IMR-90 (cell line): ENCODE measurements around the gene KRTAP1-5. TPM values are rescaled to one million over a fixed set of nuclear protein-coding genes. Genes with fewer than 3 reads are reported as not detected.

Source experiments
- ATAC-seq: fragments of 200-7000 bp; cut with Tn5 transposase; 2 replicates; pipeline ENCODE4 v1.9.1; 2020; ENCODE audit warnings: low read depth, mild to moderate bottlenecking, moderate library complexity
- BruUV-seq: library from RNA; stranded (reverse); fragments of 400-500 nt; replicated peaks from 2 replicates; lab custom pipeline; 2021; lab: Mats Ljungman, UMichigan
- CTCF ChIA-PET: fragments of 300-600 bp; formaldehyde crosslinking; extraction: SDS; loops from one replicate; lab custom pipeline; 2021; ENCODE audit warnings: antibody characterized with exemption; lab: Yijun Ruan, JAX
- POLR2A ChIA-PET: fragments of 300-600 bp; sonication (Branson Sonifier 250); formaldehyde crosslinking; loops from one replicate; lab custom pipeline; 2022; ENCODE audit warnings: antibody characterized with exemption; ENCODE audit not compliant: unreplicated experiment; lab: Charles Lee
- DNase-seq: peaks from one replicate; pipeline ENCODE4 v3.0.0; 2013
- H2AFZ ChIP-seq: replicated peaks from 2 replicates; pipeline ENCODE3; 2013; ENCODE audit warnings: low read length, mild to moderate bottlenecking; ENCODE audit not compliant: poor library complexity
- H2AK5ac ChIP-seq: 2 replicates; pipeline ENCODE4 v1.6.1; 2013; ENCODE audit warnings: low read depth, low read length, inconsistent platforms
- H2AK9ac ChIP-seq: replicated peaks from 2 replicates; pipeline ENCODE3; 2013; ENCODE audit warnings: mild to moderate bottlenecking, low read depth, low read length, moderate library complexity; ENCODE audit not compliant: poor library complexity
- H2BK120ac ChIP-seq: 2 replicates; pipeline ENCODE4 v1.6.1; 2013; ENCODE audit warnings: low read depth, low read length, inconsistent platforms
- H2BK15ac ChIP-seq: 3 replicates; pipeline ENCODE4 v1.6.1; 2013; ENCODE audit warnings: low read depth, low read length, inconsistent platforms
- H2BK20ac ChIP-seq: 2 replicates; pipeline ENCODE4 v1.6.1; 2013; ENCODE audit warnings: low read depth, mild to moderate bottlenecking, inconsistent platforms, low read length, moderate library complexity
- H2BK5ac ChIP-seq: 2 replicates; pipeline ENCODE4 v1.6.1; 2013; ENCODE audit warnings: mild to moderate bottlenecking, low read depth, low read length, inconsistent platforms; ENCODE audit not compliant: poor library complexity, severe bottlenecking
- H3K14ac ChIP-seq: replicated peaks from 2 replicates; pipeline ENCODE4 v1.6.1; 2013; ENCODE audit warnings: low read depth, low read length, inconsistent platforms
- H3K18ac ChIP-seq: 2 replicates; pipeline ENCODE4 v1.6.1; 2013; ENCODE audit warnings: low read depth, low read length, control low read depth
- H3K23ac ChIP-seq: 2 replicates; pipeline ENCODE4 v1.6.1; 2013; ENCODE audit warnings: low read depth, low read length, inconsistent platforms
- H3K27ac ChIP-seq: 2 replicates; pipeline ENCODE4 v1.5.1; 2013; ENCODE audit warnings: mild to moderate bottlenecking, control low read depth, low read length; ENCODE audit not compliant: insufficient read depth
- H3K27me3 ChIP-seq: 2 replicates; pipeline ENCODE4 v1.6.1; 2013; ENCODE audit warnings: low read length; ENCODE audit not compliant: control insufficient read depth, insufficient read depth
- H3K36me3 ChIP-seq: 2 replicates; pipeline ENCODE4 v1.6.1; 2013; ENCODE audit warnings: low read length, mixed read lengths; ENCODE audit not compliant: control insufficient read depth, insufficient read depth
- H3K4ac ChIP-seq: 2 replicates; pipeline ENCODE4 v1.6.1; 2013; ENCODE audit warnings: low read depth, low read length, inconsistent platforms
- H3K4me1 ChIP-seq: 2 replicates; pipeline ENCODE4 v1.6.1; 2013; ENCODE audit warnings: low read length, mixed read lengths; ENCODE audit not compliant: control insufficient read depth, insufficient read depth
- H3K4me2 ChIP-seq: 2 replicates; pipeline ENCODE4 v1.6.1; 2013; ENCODE audit warnings: low read depth, mild to moderate bottlenecking, control low read depth, low read length, moderate library complexity
- H3K4me3 ChIP-seq: 2 replicates; pipeline ENCODE4 v1.5.1; 2013; ENCODE audit warnings: low read depth, mild to moderate bottlenecking, control low read depth, low read length, moderate library complexity; ENCODE audit not compliant: insufficient read depth
- H3K56ac ChIP-seq: 2 replicates; pipeline ENCODE4 v1.6.1; 2013; ENCODE audit warnings: low read length, inconsistent platforms; ENCODE audit not compliant: insufficient read depth; ENCODE audit errors: extremely low read depth
- H3K79me1 ChIP-seq, 2 experiments: 2 replicates each; pipeline ENCODE4 v1.6.1; 2013; ENCODE audit warnings: low read length in 2 of 2, inconsistent platforms in 1 of 2, low read depth in 1 of 2
- H3K9ac ChIP-seq: 2 replicates; pipeline ENCODE4 v1.6.1; 2013; ENCODE audit warnings: low read depth, low read length, control low read depth
- H3K9me1 ChIP-seq: 2 replicates; pipeline ENCODE4 v1.6.1; 2013; ENCODE audit warnings: low read length, inconsistent platforms; ENCODE audit not compliant: insufficient read depth
- H3K9me3 ChIP-seq: 2 replicates; pipeline ENCODE4 v1.6.1; 2013; ENCODE audit warnings: low read length; ENCODE audit not compliant: control insufficient read depth, insufficient read depth
- H4K20me1 ChIP-seq: 2 replicates; pipeline ENCODE4 v1.6.1; 2013; ENCODE audit warnings: low read length, inconsistent platforms; ENCODE audit not compliant: insufficient read depth
- H4K5ac ChIP-seq: 2 replicates; pipeline ENCODE4 v1.6.1; 2013; ENCODE audit warnings: mild to moderate bottlenecking, low read depth, low read length, control low read depth
- H4K8ac ChIP-seq, 2 experiments: 2 replicates each; pipeline ENCODE4 v1.6.1; 2013; ENCODE audit warnings: low read depth in 2 of 2, low read length in 2 of 2, control low read depth in 1 of 2, inconsistent platforms in 1 of 2
- H4K91ac ChIP-seq: 2 replicates; pipeline ENCODE4 v1.6.1; 2013; ENCODE audit warnings: low read depth, low read length, inconsistent platforms; ENCODE audit not compliant: insufficient read depth
- BHLHE40 ChIP-seq: fragments of 150-350 bp; IDR thresholded peaks from 2 replicates; pipeline ENCODE4 v1.6.1; 2016; ENCODE audit warnings: mild to moderate bottlenecking, low read depth, low read length
- CEBPB ChIP-seq: IDR thresholded peaks from 2 replicates; pipeline ENCODE4 v1.6.1; 2012; ENCODE audit warnings: low read depth, low read length, improper control_type of control experiment
- CHD1 ChIP-seq: IDR thresholded peaks from 2 replicates; pipeline ENCODE4 v1.6.1; 2012; ENCODE audit warnings: low read depth, low read length, improper control_type of control experiment
- CTCF ChIP-seq: conservative IDR thresholded peaks from 2 replicates; pipeline ENCODE4 v1.5.1; 2012; ENCODE audit warnings: mild to moderate bottlenecking, low read depth, low read length, improper control_type of control experiment
- MAFK ChIP-seq: IDR thresholded peaks from 2 replicates; pipeline ENCODE4 v1.6.1; 2012; ENCODE audit warnings: low read depth, low read length, improper control_type of control experiment
- MAZ ChIP-seq: IDR thresholded peaks from 2 replicates; pipeline ENCODE4 v1.6.1; 2012; ENCODE audit warnings: low read depth, mild to moderate bottlenecking, low read length, improper control_type of control experiment, moderate library complexity, borderline replicate concordance
- MXI1 ChIP-seq: IDR thresholded peaks from 2 replicates; pipeline ENCODE4 v1.6.1; 2012; ENCODE audit warnings: low read depth, mild to moderate bottlenecking, low read length, moderate library complexity, borderline replicate concordance
- NFE2L2 ChIP-seq: fragments of 150-350 bp; IDR thresholded peaks from 2 replicates; pipeline ENCODE4 v1.6.1; 2016; ENCODE audit warnings: low read depth, mild to moderate bottlenecking, low read length
- RAD21 ChIP-seq: IDR thresholded peaks from 2 replicates; pipeline ENCODE4 v1.6.1; 2012; ENCODE audit warnings: low read length, improper control_type of control experiment
- RCOR1 ChIP-seq: IDR thresholded peaks from 2 replicates; pipeline ENCODE4 v1.6.1; 2012; ENCODE audit warnings: mild to moderate bottlenecking, low read length, improper control_type of control experiment; ENCODE audit not compliant: insufficient replicate concordance
- RFX5 ChIP-seq: IDR thresholded peaks from 2 replicates; pipeline ENCODE4 v1.8.0; 2012; ENCODE audit warnings: low read depth, mild to moderate bottlenecking, low read length, moderate library complexity
- SMC3 ChIP-seq: fragments of 150-350 bp; IDR thresholded peaks from 2 replicates; pipeline ENCODE4 v1.6.1; 2016; ENCODE audit warnings: low read depth, mild to moderate bottlenecking, antibody characterized with exemption, low read length, moderate library complexity
- USF2 ChIP-seq: fragments of 150-350 bp; IDR thresholded peaks from 2 replicates; pipeline ENCODE4 v1.6.1; 2017; ENCODE audit warnings: mild to moderate bottlenecking, antibody characterized with exemption, low read length, low read depth
- WGBS, 2 experiments: methylation state at CpG; one replicate each; pipeline versions ENCODE4 v1.1.5 to v1.1.7; 2013; ENCODE audit warnings: missing lambda C conversion rate in 2 of 2; ENCODE audit not compliant: insufficient read length in 1 of 2; ENCODE audit errors: extremely low coverage in 2 of 2; 5-methylcytosine and 5-hydroxymethylcytosine counted together
- dilution Hi-C: fragments of 300-500 bp; cut with HindIII; formaldehyde crosslinking; loops from one replicate; pipeline ENCODE4 v1.14.3; 2018; ENCODE audit warnings: low sequenced_read_pairs; ENCODE audit not compliant: unreplicated experiment
- in situ Hi-C: fragments of 300-500 bp; cut with MboI; formaldehyde crosslinking; loops from 3 replicates; pipeline ENCODE4 v1.14.3; 2019; ENCODE audit warnings: low sequenced_read_pairs, inconsistent platforms, mixed read lengths
- intact Hi-C: fragments of 100-400 bp; cut with micrococcal nuclease; formaldehyde crosslinking; loops from 2 replicates; pipeline ENCODE4 v1.10.0; 2022
- polyA plus RNA-seq, 3 experiments: library from polyadenylated mRNA; depleted of rRNA; stranded (reverse); fragments of >200 nt; gene quantifications; 2 replicates each; pipeline ENCODE4 v1.2.3, GENCODE V29; 2012; ENCODE audit warnings: low replicate concordance in 1 of 3
- total RNA-seq: library from RNA; depleted of rRNA; stranded (reverse); fragments of >200 nt; gene quantifications from 2 replicates; pipeline ENCODE4 v1.2.3, GENCODE V29; 2012

Gene KRTAP1-5
- total and polyA plus RNA-seq, 2 of the 4 experiments (the other 2 are of a cell fraction) = 27.0 to 34.8 TPM

- Histone ChIP-seq H3K23ac (no peak overlapping the region), H2AK5ac (peak overlapping the region; percentile 36; the same call in 1 of the 2 replicates), H3K27me3 (no peaks in the 10 kb centered on the region), H3K36me3 (no peaks in the 10 kb centered on the region), H4K20me1 (no peaks in the 10 kb centered on the region), H3K27ac (no peak overlapping the region), H2AFZ (no peak overlapping the region), H2BK20ac (peak overlapping the region; percentile 4; the same call in 1 of the 2 replicates), H4K91ac (0 out of 2 replicates have a peak overlapping the region, but pooled peaks have one; percentile 17), H2BK5ac (no peak overlapping the region), H3K4me3 (no peak overlapping the region), H2BK120ac (peak overlapping the region; percentile 9; the same call in 1 of the 2 replicates), H3K9me3 (no peaks in the 10 kb centered on the region), H3K4me1 (peaks cover 6% of the 10 kb centered on the region), H4K8ac (no peak overlapping the region; a peak in 1 of 4 replicates), H2BK15ac (no peak overlapping the region; the same call in 2 of the 3 replicates), H3K18ac (peak overlapping the region; percentile 9; the same call in 1 of the 2 replicates), H2AK9ac (no peak overlapping the region), H3K14ac (no peak overlapping the region), H3K4me2 (no peak overlapping the region), H3K56ac (no peak overlapping the region), H3K9me1 (peaks cover 5% of the 10 kb centered on the region; the same call in 1 of the 2 replicates), H3K4ac (0 out of 2 replicates have a peak overlapping the region, but pooled peaks have one; percentile 15), H4K5ac (no peak overlapping the region), H3K79me1 (no peaks in the 10 kb centered on the region), H3K9ac (no peak overlapping the region)
- TF ChIP-seq CEBPB (no peak), CHD1 (no peak), MAZ (no peak), RAD21 (no peak), NFE2L2 (no peak), RCOR1 (no peak), SMC3 (no peak), CTCF (no peak), BHLHE40 (no peak), MAFK (no peak), RFX5 (no peak), MXI1 (no peak), USF2 (no peak)
- POLR2A ChIA-PET = no interaction called here
- WGBS, 2 experiments = 90% methylated on average over 2 of the region's 4 CpGs; no CpG with 5 or more reads in 1 of the 2 experiments
- dilution Hi-C loops (no loop called here), intact Hi-C loops (no loop called here), in situ Hi-C loops (no loop called here)
- ATAC-seq = no peak
- no TSS peak for BruUV-seq
- CTCF ChIA-PET = no interaction called here
- DNase-seq = no peak
Measured at GRCh38 chr17:41054025-41054424, 27.0 kb upstream of the KRTAP1-5 start.
